G401 (cell line): ENCODE measurements around the gene UBE2S. TPM values are rescaled to one million over a fixed set of nuclear protein-coding genes. Genes with fewer than 3 reads are reported as not detected.
"Not testable (repeated sequence)": the region's sequence is repeated elsewhere in the genome, so short reads cannot be mapped to it uniquely, and the experiment has no call there.

ENCODE experiments used
- DNase-seq: peaks from one replicate; pipeline ENCODE4 v3.0.0-alpha.2; 2015; ENCODE audit warnings: low spot score
- in situ Hi-C: cut with HindIII; loops from 2 replicates; pipeline ENCODE4 v1.10.0; 2016; ENCODE audit warnings: low sequenced_read_pairs, mixed read lengths
- total RNA-seq: library from RNA; depleted of rRNA; stranded (reverse); fragments of >200 nt; shearing (Covaris generic); gene quantifications from 2 replicates; pipeline ENCODE4 v1.2.3, GENCODE V29; 2014

The UBE2S gene
- total RNA-seq, 1 experiment from 2014 or later, result 329 TPM

DNA sequence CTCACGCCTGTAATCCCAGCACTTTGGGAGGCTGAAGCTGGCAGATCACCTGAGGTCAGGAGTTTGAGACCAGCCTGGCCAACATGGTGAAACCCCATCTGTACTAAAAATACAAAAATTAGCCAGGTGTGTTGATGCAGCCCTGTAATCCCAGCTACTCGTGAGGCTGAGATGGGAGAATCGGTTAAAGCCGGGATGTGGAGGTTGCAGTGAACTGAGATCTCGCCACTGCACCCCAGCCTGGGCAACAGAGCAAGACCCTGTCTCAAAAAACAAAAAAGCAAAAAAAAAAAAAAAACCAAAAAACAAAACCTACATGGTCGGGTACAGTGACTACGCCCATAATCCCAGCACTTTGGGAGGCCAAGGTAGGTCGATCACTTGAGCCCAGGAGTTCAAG, 1.6 kb upstream of the UBE2S start:
- in situ Hi-C loops, DNase-seq: not testable (repeated sequence)

DNA sequence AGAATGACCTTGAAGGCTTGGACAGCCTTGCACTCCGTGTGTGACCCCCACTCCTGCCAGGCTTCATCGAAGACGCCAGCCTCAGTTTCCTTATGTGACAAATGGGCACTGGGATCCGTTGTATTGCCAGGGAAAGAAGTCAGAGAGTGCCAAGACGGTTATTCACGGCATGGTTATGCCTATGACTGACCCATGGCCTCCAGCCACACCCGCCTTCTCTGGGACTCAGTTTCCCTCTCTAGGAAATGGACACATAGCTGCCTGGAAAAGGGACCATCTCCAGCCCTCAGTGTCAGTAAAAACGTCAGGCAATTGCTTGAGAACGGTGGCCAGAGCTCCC, 915 bp upstream of the UBE2S start:
- in situ Hi-C loops, result no loop called here
- no peak for DNase-seq

DNA sequence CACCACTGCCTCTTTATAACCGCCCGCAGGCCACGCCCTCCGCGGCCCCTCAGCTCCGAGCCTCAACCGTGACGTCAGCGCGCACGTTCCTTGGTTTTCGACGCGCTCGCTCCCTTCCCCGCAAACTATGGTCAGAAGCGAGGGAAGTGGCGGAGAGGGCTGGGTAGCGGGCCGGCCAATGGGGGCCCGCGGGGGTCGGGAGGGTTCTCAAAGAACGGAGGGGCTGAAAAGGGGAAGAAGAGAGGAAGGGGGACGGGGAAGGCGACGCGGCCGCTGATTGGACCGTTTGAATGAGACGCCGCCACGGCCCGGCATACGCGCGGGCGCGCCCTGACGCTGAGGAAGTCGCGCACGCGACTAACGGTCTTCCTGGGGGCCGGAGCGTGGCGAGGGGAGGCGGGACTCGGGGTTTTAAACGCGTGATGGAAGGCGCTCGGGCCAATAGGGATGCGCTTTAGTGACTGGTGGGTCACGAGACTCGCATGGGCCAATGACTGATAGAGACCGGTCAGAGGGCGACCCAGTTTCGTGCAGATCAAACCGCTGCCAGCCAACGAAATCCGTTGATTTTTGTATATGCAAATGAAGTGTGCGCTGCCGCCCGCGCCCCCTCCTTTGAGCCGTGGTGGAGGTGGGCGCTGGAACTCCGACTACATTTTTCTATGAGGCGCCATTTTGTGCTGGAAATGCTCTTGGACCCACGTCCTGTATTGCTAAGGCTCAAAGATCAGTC, 378 bp upstream of the UBE2S start:
- in situ Hi-C loops, result no loop called here
- peak; percentile 100 for DNase-seq

DNA sequence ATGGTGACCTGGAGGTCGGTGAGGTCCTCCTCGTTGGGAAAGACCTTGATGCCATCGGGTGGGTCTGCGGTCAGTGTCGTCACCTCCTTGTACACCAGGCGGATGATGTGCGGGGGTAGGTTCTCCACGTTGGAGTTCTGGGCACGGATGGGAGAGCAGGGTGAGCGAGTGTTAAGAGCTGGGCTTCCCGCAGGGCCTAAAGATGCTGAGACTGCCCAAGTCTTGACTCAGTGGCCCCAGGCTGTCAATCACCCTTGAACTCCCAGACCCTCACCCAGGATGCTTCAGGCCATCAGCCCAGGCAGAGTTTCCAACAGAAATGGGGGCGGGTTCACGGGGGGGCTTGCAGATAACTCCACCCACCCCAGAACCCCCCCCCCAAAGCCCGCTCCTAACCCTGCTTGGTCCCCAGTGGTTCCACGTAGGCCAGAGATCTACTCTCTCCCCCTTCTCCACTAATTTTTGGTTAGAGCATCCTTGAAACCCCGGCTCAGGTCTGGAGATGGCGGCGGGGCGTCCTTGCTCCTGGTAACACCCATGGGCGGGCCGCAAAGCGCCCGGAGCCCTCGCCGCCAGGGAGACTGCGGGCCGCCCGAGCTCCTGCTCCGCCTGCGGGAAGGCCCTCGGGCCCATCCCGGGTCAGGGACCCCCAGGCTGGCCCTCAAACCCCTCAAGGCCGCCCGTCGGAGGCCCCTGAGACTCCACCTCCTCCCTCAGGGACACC, 600 bp downstream of the UBE2S start:
- no peak for DNase-seq
- in situ Hi-C loops, result no loop called here

DNA sequence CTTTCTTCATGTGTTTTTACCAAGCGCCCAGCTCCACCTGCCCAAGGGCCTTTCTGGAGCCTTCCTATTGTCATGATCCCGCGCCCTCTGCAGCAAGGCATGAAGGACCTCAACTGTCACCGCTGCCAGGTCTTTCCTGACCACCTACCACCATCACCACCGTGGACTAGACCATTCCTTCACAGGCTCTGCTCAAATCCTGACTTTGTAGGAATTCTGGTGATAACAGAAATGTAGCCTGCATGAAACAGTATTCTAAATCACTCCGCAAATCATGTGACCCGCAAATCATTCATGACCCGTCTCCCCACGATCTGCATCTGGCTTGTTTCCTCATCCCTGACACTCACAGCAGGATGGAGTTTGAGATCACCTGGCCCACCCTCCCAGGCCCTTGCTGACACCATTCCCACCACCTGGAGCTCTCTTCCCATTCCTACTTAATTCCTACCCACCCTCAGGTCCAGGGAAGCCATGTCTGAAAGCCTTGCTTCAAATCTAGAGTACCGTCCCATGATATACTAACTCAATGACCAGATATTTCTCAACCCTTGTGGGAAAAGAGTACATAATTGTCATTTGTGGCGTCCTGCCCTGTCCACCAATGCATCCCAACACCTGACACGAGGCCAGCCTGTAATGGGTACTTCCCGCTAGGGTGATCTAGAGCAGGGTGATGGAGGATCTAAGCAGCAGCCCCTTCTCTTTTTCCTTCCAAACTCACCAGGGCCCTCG, 1.3 kb downstream of the UBE2S start:
- DNase-seq, result no peak
- in situ Hi-C loops, result no loop called here

DNA sequence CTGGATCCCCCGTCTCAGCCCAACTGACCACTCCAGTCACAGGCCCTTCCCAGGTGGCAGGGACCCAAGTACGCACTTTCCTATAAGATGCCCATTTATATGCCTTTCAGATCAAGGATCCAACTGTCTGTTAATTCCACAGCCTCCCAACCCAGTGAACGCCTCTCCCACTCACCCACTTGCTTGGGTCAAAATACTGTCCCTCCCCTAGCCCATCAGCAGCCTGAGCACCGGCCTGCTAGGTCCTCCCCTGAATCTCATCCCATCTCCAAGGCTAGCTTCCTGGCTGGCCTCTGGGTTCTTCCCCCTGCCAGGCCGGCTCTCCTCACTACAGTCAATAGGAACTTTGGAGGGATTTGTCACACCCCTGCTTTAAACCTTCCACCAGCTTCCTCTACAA, 1.9 kb downstream of the UBE2S start:
- in situ Hi-C loops, result no loop called here
- DNase-seq, result no peak

DNA sequence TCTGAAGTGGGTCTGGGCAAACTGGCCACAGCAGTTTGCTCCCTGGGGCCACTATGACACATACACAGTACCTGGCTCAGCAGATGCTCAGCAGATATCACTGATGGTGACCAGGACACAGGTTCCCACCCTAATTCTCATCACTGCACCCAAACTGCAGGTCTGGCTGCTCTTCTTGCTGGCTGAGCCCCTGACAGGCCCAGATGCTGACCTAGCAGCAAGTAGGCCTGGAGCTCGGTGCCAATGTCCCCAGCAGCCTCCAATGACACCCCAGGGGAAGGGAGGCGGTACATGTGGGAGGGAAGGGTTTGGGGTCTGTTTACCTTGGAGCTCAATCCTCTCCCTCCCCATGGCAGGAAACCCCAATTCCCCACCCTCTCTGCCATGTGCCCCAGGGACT, 5.1 kb downstream of the UBE2S start:
- in situ Hi-C loops, result no loop called here
- no peak for DNase-seq

DNA sequence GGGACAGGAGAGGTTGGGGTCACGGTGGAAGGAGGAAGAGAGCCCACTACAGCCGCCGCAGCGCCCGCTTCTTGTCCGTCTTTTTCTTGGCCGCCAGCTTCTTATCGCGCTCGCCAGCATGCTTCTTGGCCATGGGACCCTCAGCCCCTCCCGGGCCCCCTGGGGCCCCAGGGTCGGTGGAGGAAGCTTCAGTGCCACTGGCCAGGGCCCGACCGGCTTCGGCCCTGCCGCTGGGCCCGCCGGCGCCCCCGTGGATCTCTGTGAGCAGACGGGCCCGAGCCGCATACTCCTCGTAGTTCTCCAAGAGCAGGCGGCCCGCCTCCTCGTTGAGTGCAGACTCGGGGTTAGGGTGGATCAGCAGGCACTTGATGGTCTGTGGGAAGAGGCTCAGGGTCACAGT, 6.2 kb downstream of the UBE2S start:
- in situ Hi-C loops, result not testable (repeated sequence)

DNA sequence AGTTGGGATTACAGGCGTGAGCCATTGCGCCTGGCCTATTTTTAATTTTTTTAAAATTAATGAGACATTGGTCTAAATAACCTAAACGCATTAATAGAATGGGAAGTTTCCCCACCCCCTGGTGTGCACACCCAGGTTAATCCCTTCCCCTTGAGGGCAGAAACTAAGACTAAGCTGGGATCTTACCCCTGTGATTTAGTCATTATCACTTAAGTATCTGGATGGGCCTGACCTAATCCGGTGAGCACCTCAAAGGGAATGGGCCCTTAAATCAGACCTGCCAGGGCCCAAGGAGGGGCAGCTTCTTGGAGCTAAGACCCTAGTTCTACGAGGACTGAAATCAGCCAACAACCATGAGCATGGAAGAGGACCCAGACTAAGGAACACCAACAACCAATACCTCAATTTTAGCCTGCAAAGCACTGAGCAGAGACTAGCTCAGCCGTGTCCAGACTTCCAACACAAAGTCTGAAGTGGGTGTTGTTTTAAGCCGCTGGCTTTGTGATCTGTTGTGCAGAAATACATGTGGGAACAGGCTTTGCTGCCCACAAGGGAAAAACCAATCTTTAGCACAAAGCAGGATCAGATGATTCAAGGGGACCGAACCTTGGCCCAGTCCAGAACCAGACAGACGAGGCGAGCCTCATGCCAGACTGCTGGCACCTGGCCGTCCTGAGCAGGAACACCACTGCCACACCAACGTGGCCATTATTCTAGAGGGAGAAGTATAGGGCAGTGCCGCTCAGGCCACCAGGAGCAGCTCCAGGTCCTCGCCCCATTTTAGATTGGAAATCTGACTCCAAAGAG, 7.1 kb downstream of the UBE2S start:
- no peak for DNase-seq
- in situ Hi-C loops, result no loop called here

More for the DNA sequence above, 6.2 kb downstream of the UBE2S start:
- not testable (repeated sequence) for DNase-seq

DNA sequence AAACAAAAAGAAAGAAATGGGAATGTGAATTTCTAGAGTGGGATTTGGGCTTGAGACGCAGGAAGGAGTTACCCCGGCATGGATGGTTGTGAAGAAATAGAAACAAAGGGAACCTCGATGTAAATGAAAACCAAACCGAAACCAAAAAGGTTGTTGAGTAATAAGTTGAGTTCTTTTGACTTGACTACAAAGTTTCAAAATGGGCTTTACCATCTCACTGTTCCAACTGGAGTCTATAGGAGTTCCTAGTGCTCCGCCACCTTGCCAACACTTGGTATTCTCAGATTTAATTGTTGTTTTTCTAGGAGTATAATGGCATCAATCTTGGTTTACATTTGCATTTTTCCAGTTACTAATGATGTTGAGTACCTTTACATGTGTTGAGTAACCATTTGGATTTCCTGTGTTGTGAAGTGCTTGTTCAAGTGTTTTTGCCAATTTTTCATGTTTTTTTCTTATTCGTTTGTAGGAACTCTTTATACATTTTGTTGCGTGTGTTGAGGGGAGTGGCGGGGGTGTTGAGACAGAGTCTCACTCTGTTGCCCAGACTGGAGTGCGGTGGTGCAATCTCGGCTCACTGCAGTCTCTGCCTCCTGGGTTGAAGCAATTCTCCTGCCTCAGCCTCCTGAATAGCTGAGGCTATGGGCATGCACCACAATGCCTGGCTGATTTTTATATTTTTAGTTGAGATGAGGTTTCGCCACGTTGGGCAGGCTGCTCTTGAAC, 9.2 kb downstream of the UBE2S start:
- in situ Hi-C loops, result no loop called here
- no peak for DNase-seq

DNA sequence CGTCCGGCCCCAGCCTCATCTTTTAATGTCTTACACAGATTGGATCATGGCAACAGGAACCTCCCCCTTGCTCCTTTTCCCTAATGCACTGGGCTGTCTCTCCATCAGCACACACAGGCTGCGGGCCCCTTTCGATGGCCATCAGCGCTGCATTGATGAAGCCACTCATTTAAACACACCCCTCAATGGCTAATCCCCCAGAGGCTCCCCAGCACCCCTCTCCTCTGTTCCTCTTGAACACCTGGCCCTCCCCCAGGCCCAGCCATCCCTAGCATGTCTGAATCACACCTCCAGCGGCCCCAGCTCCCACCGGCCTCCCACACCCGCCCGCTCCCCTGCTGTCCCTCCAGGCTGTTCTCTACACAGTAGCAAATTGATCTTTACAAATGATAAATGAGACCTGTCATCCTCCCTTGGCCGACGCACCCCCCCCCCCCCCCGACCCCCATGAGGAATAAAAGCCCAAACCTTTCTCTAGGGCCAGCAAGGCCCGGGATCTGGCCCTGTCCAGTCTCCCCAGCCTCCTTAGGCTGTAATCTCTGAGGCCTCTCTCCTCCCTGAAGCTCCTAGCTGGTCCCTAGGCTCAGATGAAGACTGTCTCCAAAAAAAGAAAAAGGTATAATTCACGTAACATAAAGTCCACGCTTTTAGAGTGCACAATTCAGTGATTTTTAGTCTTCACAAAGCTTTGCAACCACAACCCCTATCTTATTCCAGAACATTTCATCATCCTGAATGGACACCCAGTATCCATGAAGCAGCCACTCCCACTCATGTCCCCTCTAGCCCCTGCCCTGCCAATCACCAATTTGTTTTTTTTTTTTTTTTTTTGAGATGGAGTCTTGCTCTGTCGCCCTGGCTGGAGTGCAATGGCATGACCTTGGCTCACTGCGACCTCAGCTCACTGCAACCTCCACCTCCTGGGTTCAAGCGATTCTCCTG, 14.5 kb downstream of the UBE2S start:
- in situ Hi-C loops, result no loop called here
- DNase-seq, result no peak

DNA sequence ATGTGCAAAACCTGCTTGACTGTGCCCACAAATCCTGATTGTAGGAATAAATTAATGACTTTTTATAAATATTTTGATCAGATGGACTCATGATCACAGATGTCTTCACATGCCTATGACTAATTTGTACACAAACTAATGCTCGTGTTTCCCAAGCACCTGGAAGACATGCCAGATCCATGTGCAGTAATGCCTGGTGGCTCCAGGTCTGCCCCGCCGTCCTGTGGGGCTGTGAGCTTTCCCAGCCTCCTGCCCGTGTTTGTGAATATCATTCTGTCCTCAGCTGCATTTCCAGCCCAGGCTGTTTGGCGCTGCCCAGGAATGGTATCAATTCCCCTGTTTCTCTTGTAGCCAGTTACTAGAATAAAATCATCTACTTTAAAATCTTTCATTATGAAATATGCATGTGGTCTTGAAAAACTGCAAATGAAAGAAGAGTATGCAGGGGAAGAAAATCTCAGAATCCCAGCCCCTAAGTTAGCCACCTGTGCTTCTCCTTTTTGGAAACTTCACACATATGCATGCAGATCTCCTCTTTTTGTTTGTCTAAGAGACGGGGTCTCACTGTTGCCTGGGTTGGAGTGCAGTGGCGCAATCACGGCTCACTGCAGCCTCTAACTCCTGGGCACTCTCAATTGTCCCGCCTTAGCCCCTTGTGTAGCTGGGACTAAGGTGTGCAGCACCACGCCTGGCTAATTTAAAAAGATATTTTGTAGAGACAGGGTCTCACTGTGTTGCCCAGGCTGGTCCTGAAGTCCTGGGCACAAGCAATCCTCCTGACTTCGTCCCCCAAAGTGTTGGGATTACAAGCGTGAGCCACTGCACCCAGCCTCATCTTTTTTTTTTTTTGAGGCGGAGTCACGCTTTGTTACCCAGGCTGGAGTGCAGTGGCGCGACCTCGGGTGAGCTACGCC, 15.6 kb downstream of the UBE2S start:
- in situ Hi-C loops, result no loop called here
- no peak for DNase-seq

DNA sequence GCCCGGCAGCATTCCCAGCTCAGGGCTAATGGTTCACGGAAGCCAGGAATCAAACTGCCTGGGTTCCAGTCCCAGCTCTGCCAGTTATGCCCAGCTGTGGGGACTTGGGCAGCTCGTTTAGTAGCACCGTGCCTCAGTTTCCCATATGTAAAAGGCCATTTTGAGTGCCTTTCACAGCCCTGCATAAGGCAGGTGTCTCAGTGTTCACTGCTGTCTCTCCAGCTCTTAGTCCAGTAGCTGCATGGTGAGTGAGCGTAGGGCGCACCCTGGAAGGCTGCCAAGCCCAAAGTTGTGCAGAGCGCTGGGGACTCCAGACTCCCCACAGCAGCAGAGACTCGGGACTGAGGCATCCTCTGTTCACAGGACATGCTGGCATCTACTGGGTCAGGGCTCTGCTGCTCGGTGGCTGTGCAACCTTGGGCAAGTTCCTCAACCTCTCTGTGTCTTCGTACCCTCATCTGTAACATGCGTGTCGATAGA, 16.4 kb downstream of the UBE2S start:
- DNase-seq, result no peak

DNA sequence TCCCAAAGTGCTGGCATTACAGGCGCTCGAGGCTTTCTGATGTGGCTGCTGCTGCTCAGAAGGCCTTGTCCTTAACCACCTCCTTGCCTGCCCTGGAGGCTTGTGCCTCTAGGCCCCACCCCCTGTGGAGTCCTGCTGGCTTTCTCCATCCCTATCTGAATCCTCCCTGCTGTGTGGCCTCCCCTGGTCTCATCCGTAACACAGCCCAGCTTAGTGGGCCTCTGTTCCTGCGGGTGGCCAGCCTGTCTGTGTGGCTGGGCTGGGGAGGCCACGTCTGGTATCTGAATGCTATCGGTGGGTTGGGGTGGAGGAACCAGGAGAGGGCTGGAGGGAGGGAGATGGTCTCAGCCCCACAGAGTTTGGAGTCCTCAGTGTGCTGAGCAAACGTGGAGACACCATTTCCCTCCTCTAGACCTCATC, 17.1 kb downstream of the UBE2S start:
- in situ Hi-C loops, result no loop called here

More for the DNA sequence above, 16.4 kb downstream of the UBE2S start:
- in situ Hi-C loops, result no loop called here

DNA sequence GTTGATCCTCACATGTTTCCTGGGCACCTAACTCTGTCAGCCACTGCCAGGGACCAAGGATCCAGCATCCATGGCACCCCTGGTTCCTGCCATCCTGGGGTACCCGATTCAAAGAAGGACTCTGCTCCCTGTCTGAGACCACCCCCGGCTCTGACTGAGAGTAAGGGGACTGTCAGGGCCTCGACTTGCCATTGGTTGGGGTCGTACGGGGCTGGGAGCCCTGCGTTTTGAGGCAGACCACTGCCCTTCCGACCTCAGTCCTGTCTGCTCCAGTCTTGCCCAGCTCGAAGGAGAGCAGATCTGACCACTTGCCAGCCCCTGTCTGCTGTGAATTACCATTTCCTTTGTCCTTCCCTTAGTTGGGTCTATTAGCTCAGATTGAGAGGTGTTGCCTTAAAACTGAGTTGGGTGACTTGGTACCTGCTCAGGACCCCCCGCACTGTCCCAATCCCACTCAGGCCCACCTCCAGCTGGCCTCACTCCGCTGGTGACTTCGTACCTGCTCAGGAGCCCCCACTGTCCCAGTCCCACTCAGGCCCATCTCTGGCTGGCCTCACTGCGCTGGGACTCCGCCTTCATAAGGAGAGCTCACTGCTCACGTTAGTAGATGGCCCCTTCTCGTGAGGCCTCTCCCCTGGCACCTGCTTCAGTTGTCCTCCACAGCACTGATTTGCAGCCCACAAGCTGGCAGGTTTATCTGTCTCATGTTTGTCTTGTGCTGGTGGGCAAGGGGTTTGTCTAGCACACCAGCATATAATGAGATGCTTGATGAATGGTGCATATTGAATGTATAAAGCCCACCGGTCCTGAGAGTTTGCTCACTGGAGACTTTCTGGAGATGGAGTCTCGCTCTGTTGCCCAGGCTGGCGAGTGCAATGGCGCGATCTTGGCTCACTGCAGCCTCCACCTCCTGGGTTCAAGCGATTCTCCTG, 17.9 kb downstream of the UBE2S start:
- no peak for DNase-seq
- in situ Hi-C loops, result no loop called here

More for the DNA sequence above, 17.1 kb downstream of the UBE2S start:
- no peak for DNase-seq
